ENCODE results near the gene CHAT. TPM values are rescaled to one million over a fixed set of nuclear protein-coding genes. Genes with fewer than 3 reads are reported as not detected.

CHAT gene
- total RNA-seq, 2 donors from 2014 or later, result 0.40 TPM; not detected in 1

- TF ChIP-seq CTCF (IDR thresholded peaks at IDR 0.05), result no peak
- no peak for TF ChIP-seq POLR2AphosphoS5 (IDR thresholded peaks at IDR 0.05)
- no peak for TF ChIP-seq POLR2A (IDR thresholded peaks at IDR 0.05)
- no peak overlapping the region for H3K4me3 ChIP-seq
- peaks cover 3% of the 10 kb centered on the region for H3K27me3 ChIP-seq (replicated peaks; ENCODE audit: insufficient read depth)
- H3K4me1 ChIP-seq (replicated peaks), result no peaks in the 10 kb centered on the region
- DNase-seq (ENCODE audit: low spot score), result no peak
- no peaks in the 10 kb centered on the region for H3K9me3 ChIP-seq
- H3K27ac ChIP-seq, result no peak overlapping the region
- intact Hi-C loops (cut with DNase I), result no loop called here
- H3K36me3 ChIP-seq, result no peaks in the 10 kb centered on the region
- WGBS, result 28% methylated on average over 12 of the region's 12 CpGs
These were observed 76.2 kb downstream of the CHAT start for GRCh38 chr10:49689882-49690510.

- H3K4me1 ChIP-seq (replicated peaks), result no peaks in the 10 kb centered on the region
- DNase-seq (ENCODE audit: low spot score), result no peak
- peaks cover 3% of the 10 kb centered on the region for H3K27me3 ChIP-seq (replicated peaks; ENCODE audit: insufficient read depth)
- intact Hi-C loops (cut with DNase I), result no loop called here
- 6% methylated on average over 12 of the region's 12 CpGs for WGBS
- no peaks in the 10 kb centered on the region for H3K36me3 ChIP-seq
- H3K27ac ChIP-seq, result no peak overlapping the region
- no peaks in the 10 kb centered on the region for H3K9me3 ChIP-seq
- no peak overlapping the region for H3K4me3 ChIP-seq
- TF ChIP-seq CTCF (IDR thresholded peaks at IDR 0.05) (no peak), POLR2AphosphoS5 (IDR thresholded peaks at IDR 0.05) (no peak), POLR2A (IDR thresholded peaks at IDR 0.05) (no peak)
These were observed 77.0 kb downstream of the CHAT start for GRCh38 chr10:49690698-49691356.

GRCh38 chr10:49691588-49691987, 77.8 kb downstream of the CHAT start:
- no peaks in the 10 kb centered on the region for H3K4me1 ChIP-seq (replicated peaks)
- no peak overlapping the region for H3K4me3 ChIP-seq
- intact Hi-C loops (cut with DNase I), result no loop called here
- no peaks in the 10 kb centered on the region for H3K36me3 ChIP-seq
- no peaks in the 10 kb centered on the region for H3K9me3 ChIP-seq
- DNase-seq (ENCODE audit: low spot score), result no peak
- H3K27me3 ChIP-seq (replicated peaks; ENCODE audit: insufficient read depth), result peaks cover 3% of the 10 kb centered on the region
- no peak overlapping the region for H3K27ac ChIP-seq
- WGBS, result 41% methylated on average over 9 of the region's 9 CpGs
- TF ChIP-seq POLR2AphosphoS5 (IDR thresholded peaks at IDR 0.05), result no peak
- no peak for TF ChIP-seq POLR2A (IDR thresholded peaks at IDR 0.05)
- no peak for TF ChIP-seq CTCF (IDR thresholded peaks at IDR 0.05)

- WGBS, result 90% methylated on average over 6 of the region's 6 CpGs
- Histone ChIP-seq H3K36me3 (no peaks in the 10 kb centered on the region), H3K27ac (no peak overlapping the region), H3K27me3 (replicated peaks; ENCODE audit: insufficient read depth) (no peaks in the 10 kb centered on the region), H3K9me3 (no peaks in the 10 kb centered on the region), H3K4me1 (replicated peaks) (no peaks in the 10 kb centered on the region), H3K4me3 (no peak overlapping the region)
- TF ChIP-seq CTCF (IDR thresholded peaks at IDR 0.05), result no peak
- no peak for DNase-seq (ENCODE audit: low spot score)
- intact Hi-C loops (cut with DNase I), result no loop called here
These were observed 80.6 kb downstream of the CHAT start for GRCh38 chr10:49694466-49694865.

GRCh38 chr10:49696311-49696710, 82.5 kb downstream of the CHAT start:
- H3K27me3 ChIP-seq (replicated peaks; ENCODE audit: insufficient read depth), result no peaks in the 10 kb centered on the region

More at GRCh38 chr10:49696311-49696710, 82.5 kb downstream of the CHAT start:
- H3K4me3 ChIP-seq, result no peak overlapping the region
- H3K9me3 ChIP-seq, result no peaks in the 10 kb centered on the region
- TF ChIP-seq POLR2A (IDR thresholded peaks at IDR 0.05) (no peak), POLR2AphosphoS5 (IDR thresholded peaks at IDR 0.05) (no peak), CTCF (IDR thresholded peaks at IDR 0.05) (no peak)
- no peak for DNase-seq (ENCODE audit: low spot score)
- 67% methylated on average over 7 of the region's 7 CpGs for WGBS
- H3K4me1 ChIP-seq (replicated peaks), result no peaks in the 10 kb centered on the region
- intact Hi-C loops (cut with DNase I), result no loop called here
- H3K36me3 ChIP-seq, result no peaks in the 10 kb centered on the region
- H3K27ac ChIP-seq, result no peak overlapping the region
